Right lobe of liver (tissue), 6 donors: ENCODE results near the gene CALCOCO1. TPM values are rescaled to one million over a fixed set of nuclear protein-coding genes. Genes with fewer than 3 reads are reported as not detected.

Source experiments
- ATAC-seq, 4 donors: fragments of 200-7000 bp; cut with Tn5 transposase; one replicate each; pipeline ENCODE4 v1.9.1; 2020; ENCODE audit warnings: mild to moderate bottlenecking in 4 of 4, moderate library complexity in 4 of 4
- DNase-seq, 3 donors: peaks; one replicate each; pipeline ENCODE4 v3.0.0-alpha.2; 2020
- H3K27ac ChIP-seq, 3 donors: fragments of 200-600 bp; one replicate each; pipeline ENCODE4 v1.8.0; 2022
- H3K27me3 ChIP-seq, 2 donors: fragments of 200-600 bp; one replicate each; pipeline ENCODE4 v1.8.0; 2022
- H3K36me3 ChIP-seq, 4 donors: fragments of 200-600 bp; sonication (generic) in 1 of 4; one replicate each; pipeline versions ENCODE4 v1.5.1 to v1.8.0; 2017 to 2022; ENCODE audit warnings: control low read depth in 1 of 4
- H3K4me1 ChIP-seq, 4 donors: fragments of 200-600 bp; sonication (generic) in 1 of 4; one replicate each; pipeline versions ENCODE4 v1.5.1 to v1.8.0; 2017 to 2022; ENCODE audit warnings: control low read depth in 1 of 4
- H3K4me3 ChIP-seq, 3 donors: fragments of 200-600 bp; one replicate each; pipeline ENCODE4 v1.8.0; 2022
- H3K9me3 ChIP-seq, 4 donors: fragments of 200-600 bp; sonication (generic) in 1 of 4; one replicate each; pipeline versions ENCODE4 v1.5.1 to v1.8.0; 2017 to 2022; ENCODE audit warnings: control low read depth in 1 of 4
- POLR2A ChIP-seq: fragments of 450-650 bp; IDR thresholded peaks from one replicate; pipeline ENCODE4 v1.6.1; 2017; ENCODE audit warnings: antibody characterized with exemption, mild to moderate bottlenecking
- WGBS: methylation state at CpG from one replicate; pipeline ENCODE4 v1.1.6; 2018; ENCODE audit warnings: low coverage, low lambda C conversion rate; ENCODE audit not compliant: insufficient coverage; ENCODE audit errors: missing lambda C conversion rate; 5-methylcytosine and 5-hydroxymethylcytosine counted together
- intact Hi-C, 2 donors: fragments of 100-400 bp; cut with DNase I; formaldehyde crosslinking; loops; one replicate each; pipeline versions ENCODE4 v1.11.2 to v1.14.1; 2022
- total RNA-seq, 6 experiments: library from RNA; depleted of rRNA in 2 of 6; stranded (reverse); fragments of >200 nt in 2 of 6; fragmentation: NEBNext Ultra II Directional in 3 of 6; extraction: Animal tissue kit (Norgen Biotek cat#: 25700) in 3 of 6; gene quantifications; one replicate each; pipeline versions ENCODE4 v1.1.0 to v1.2.4, GENCODE V29; 2016 to 2023
- TF ChIP-seq, protein P1 (sequence below), 4 donors: fragments of 200-600 bp in 3 of 4; fragments of 450-650 bp in 1 of 4; IDR thresholded peaks; one replicate each; pipeline versions ENCODE4 v1.5.1 to v1.8.0; 2016 to 2022; ENCODE audit warnings: antibody characterized with exemption in 4 of 4, mild to moderate bottlenecking in 2 of 4
- donor health status: DM: no; HTN: yes; CAD: no.
- donor health status: DM: no; HTN: no; CAD: no.
- donor health status: DM: no; HTN: no; CAD: no.
- donor health status: DM: no; HTN: yes; CAD: no.
- donor health status: DM: no; HTN: yes; CAD: no.

Gene CALCOCO1
- total RNA-seq, 6 experiments from 2014 or later = 25.4 to 53.7 (median 34.2) TPM

DNA sequence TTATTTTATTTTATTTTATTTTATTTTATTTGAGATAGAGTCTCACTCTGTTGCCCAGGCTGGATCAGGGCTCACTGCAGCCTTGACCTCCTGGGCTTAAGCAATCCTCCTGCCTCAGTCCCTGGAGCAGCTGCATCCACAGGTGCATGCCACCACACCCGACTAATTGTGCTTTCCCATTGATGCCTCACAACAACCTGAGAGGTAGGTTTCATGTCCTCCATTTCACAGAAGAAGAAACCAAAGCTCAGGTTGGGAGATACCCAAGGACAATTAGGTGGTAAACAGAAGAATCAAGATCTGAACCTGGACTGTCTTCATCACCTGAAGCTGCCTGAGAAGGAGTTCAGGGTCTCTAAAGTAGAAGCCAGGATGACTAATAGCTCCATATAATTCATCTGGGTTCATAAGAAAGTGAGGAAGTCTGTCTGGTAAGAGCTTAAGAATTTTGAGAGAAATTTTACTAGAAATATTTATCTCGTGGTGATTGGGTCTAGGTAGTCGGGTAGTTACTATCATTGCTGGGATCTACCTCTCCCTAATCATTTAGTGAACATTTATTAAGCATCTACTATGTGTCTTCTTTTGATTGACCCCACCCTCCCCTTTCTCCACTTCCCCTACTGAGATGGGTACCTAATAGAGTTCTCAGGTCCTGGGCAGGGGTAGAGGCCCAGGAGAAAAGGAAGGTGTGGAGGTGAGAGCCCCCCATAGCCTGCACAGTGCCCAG is 28.1 kb downstream of the CALCOCO1 start:
- TF ChIP-seq POLR2A = no peak
- TF ChIP-seq, protein P1, sequence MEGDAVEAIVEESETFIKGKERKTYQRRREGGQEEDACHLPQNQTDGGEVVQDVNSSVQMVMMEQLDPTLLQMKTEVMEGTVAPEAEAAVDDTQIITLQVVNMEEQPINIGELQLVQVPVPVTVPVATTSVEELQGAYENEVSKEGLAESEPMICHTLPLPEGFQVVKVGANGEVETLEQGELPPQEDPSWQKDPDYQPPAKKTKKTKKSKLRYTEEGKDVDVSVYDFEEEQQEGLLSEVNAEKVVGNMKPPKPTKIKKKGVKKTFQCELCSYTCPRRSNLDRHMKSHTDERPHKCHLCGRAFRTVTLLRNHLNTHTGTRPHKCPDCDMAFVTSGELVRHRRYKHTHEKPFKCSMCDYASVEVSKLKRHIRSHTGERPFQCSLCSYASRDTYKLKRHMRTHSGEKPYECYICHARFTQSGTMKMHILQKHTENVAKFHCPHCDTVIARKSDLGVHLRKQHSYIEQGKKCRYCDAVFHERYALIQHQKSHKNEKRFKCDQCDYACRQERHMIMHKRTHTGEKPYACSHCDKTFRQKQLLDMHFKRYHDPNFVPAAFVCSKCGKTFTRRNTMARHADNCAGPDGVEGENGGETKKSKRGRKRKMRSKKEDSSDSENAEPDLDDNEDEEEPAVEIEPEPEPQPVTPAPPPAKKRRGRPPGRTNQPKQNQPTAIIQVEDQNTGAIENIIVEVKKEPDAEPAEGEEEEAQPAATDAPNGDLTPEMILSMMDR (IDR thresholded peaks at IDR 0.05) = no peak
- Histone ChIP-seq H3K27me3 (peaks cover 0 to 10% of the 10 kb centered on the region in 2 donors), H3K27ac (no peak overlapping the region), H3K36me3 (no peaks in the 10 kb centered on the region), H3K9me3 (no peaks in the 10 kb centered on the region), H3K4me3 (no peak overlapping the region), H3K4me1 (peaks cover 0 to 18% (median 0%) of the 10 kb centered on the region in 4 donors)
- intact Hi-C loops = no loop called here
- WGBS = 27% methylated on average over 3 of the region's 3 CpGs
- DNase-seq = no peak
- no peak for ATAC-seq

DNA sequence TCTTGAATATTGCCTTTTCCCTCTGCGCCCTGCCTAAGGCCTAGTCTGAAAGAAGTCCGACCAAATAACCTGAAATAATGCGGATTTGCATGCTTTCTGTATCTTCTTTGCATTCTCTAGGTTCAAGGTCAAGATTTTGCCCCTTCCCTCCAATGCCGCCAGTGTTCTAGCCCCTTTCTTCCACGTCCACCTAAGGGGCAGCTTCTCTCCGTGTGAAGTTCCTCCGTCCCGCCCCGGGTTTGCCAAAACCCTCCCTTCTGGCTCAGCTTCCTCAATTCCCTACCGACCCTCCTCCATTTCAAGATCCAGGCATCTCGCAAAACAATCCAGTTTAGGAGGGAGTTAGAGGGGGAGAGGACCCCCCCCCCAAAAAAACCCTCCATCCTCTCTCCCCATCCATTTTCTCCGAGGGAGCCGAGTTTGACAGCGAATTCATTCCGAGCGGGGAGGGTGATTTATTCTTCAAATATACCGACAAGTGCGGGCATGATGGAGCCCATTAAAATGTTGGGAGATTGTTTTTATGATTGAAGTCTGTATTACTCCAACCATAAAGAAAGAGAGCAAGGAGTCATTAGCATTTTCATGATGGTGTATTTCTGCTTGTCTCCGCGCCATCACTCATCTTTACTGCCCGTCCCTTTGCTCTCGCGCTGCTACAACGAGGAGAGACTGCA is 30.5 kb downstream of the CALCOCO1 start:
- DNase-seq (no peak), ATAC-seq (peak in 2 of 4 donors; percentile 7 to 19)
- Histone ChIP-seq H3K36me3 (no peaks in the 10 kb centered on the region), H3K27ac (no peak overlapping the region), H3K4me1 (peaks cover 0 to 18% (median 0%) of the 10 kb centered on the region in 4 donors), H3K4me3 (peak overlapping the region; percentile 12 to 31 (median 14)), H3K9me3 (no peaks in the 10 kb centered on the region), H3K27me3 (peaks cover 0 to 15% of the 10 kb centered on the region in 2 donors)
- WGBS = 13% methylated on average over 23 of the region's 24 CpGs
- intact Hi-C loops = no loop called here
- TF ChIP-seq, protein P1 (IDR thresholded peaks at IDR 0.05) = no peak
- no peak for TF ChIP-seq POLR2A

DNA sequence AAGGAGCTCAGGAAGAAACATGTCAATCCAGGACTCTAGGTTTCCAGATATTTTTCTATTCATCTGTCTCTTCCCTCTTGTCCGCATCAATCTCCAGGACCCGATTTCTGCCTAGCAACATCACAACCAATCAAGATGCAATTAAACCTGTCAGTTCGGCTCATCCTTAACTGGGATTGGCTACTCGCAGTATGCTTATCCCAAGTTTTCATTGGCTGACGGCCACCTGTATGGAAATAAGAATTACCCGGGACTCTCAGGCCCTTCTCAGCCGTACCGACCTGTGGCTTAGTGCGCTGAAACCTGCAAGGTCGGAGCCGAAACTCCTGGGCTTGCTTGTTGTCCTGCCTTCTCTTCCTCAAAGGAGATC is 31.0 kb downstream of the CALCOCO1 start:
- Histone ChIP-seq H3K4me3 (peak overlapping the region; percentile 12 to 31 (median 14)), H3K9me3 (no peaks in the 10 kb centered on the region), H3K27ac (no peak overlapping the region), H3K4me1 (peaks cover 0 to 18% (median 0%) of the 10 kb centered on the region in 4 donors), H3K36me3 (no peaks in the 10 kb centered on the region), H3K27me3 (peaks cover 0 to 15% of the 10 kb centered on the region in 2 donors)
- WGBS = 5% methylated on average over 11 of the region's 11 CpGs
- TF ChIP-seq, protein P1 (IDR thresholded peaks at IDR 0.05) = no peak
- no peak for TF ChIP-seq POLR2A
- ATAC-seq = peak; percentile 89 to 95 (median 94)
- intact Hi-C loops = no loop called here
- peak in 2 of 3 donors; percentile 26 to 71 for DNase-seq

DNA sequence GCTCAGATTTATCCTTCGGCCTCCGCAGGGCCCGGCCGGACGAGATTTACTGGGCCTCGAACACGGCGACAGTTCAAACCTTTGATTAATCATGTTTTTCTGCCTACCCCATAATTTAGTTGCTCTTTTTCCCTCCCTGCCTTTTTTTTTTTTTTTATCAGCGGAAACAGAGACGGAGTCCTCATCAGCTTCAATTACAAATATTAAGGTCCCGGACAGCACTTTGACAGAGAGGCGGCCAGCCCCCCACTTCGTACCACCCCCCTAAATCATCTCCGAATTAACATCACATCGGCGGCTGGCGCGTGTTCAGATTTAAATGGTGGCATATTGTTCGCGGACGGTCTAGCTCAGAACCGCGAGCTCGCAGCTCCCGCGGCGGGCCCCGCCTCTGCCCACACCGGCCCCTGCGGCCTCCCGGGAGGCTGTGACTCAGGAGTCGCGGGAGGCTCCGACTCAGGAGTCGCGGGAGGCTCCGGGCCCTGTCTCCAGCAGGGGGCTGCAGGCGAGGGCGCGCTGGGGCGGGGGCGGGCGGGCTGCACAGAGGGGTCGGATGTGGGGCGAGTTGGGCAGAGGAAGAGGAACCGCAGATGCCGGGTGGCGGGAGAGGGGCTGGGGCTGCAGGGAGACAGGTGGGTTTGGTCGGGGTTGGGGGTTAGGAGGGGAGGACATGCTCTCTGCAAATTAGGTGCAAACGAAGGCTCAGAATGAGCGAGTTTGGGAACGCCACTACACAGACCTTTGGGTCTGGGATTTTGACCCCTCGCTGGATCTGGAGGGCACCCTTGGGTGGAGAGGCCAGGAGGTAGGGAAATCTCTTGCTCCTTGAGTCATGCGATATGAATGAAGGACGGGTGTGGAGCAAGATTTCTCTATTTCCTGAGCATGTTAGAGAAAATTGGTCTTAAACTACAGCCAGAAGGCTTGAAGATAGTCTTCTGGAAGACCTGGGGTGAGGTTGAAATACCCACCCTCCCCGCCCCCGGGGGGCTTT is 31.8 kb downstream of the CALCOCO1 start:
- WGBS = 2% methylated on average over 39 of the region's 57 CpGs

More for the DNA sequence above, 31.8 kb downstream of the CALCOCO1 start:
- ATAC-seq (peak; percentile 27 to 40 (median 32)), DNase-seq (peak in 1 of 3 donors; percentile 27)
- intact Hi-C loops = no loop called here
- no peaks in the 10 kb centered on the region for H3K9me3 ChIP-seq
- H3K4me3 ChIP-seq = no peak overlapping the region
- peaks cover 0 to 18% (median 0%) of the 10 kb centered on the region in 4 donors for H3K4me1 ChIP-seq
- TF ChIP-seq, protein P1 (IDR thresholded peaks at IDR 0.05) = no peak
- TF ChIP-seq POLR2A = no peak
- no peak overlapping the region for H3K27ac ChIP-seq
- peaks cover 0 to 15% of the 10 kb centered on the region in 2 donors for H3K27me3 ChIP-seq
- no peaks in the 10 kb centered on the region for H3K36me3 ChIP-seq
